SJCRH30 (cell line): ENCODE measurements around the gene ARID5A. TPM values are rescaled to one million over a fixed set of nuclear protein-coding genes. Genes with fewer than 3 reads are reported as not detected.

Experiments
- DNase-seq, 2 experiments: peaks; one replicate each; pipeline ENCODE4 v3.0.0-alpha.2; 2015 to 2020
- H3K27ac ChIP-seq: fragments of 250-450 bp; sonication (Bioruptor Pico); 2 replicates; pipeline ENCODE4 v1.5.1; 2020; ENCODE audit warnings: mild to moderate bottlenecking, moderate library complexity
- H3K27me3 ChIP-seq: fragments of 250-450 bp; sonication (Bioruptor Pico); 2 replicates; pipeline ENCODE4 v1.5.1; 2020; ENCODE audit warnings: mild to moderate bottlenecking, moderate library complexity
- H3K36me3 ChIP-seq: fragments of 250-450 bp; sonication (Bioruptor Pico); 2 replicates; pipeline ENCODE4 v1.5.1; 2020; ENCODE audit warnings: mild to moderate bottlenecking, moderate library complexity
- H3K4me1 ChIP-seq: fragments of 250-450 bp; sonication (Bioruptor Pico); 2 replicates; pipeline ENCODE4 v1.5.1; 2020; ENCODE audit warnings: mild to moderate bottlenecking, moderate library complexity
- H3K4me3 ChIP-seq: fragments of 250-450 bp; sonication (Bioruptor Pico); 2 replicates; pipeline ENCODE4 v1.5.1; 2020; ENCODE audit warnings: mild to moderate bottlenecking, moderate library complexity
- H3K9me3 ChIP-seq: fragments of 250-450 bp; sonication (Bioruptor Pico); replicated peaks from 2 replicates; pipeline ENCODE4 v1.5.1; 2020; ENCODE audit warnings: mild to moderate bottlenecking, moderate library complexity
- total RNA-seq: library from RNA; depleted of rRNA; stranded (reverse); fragments of >200 nt; shearing (Covaris generic); gene quantifications from 2 replicates; pipeline ENCODE4 v1.2.3, GENCODE V29; 2014; rRNA removed

Gene ARID5A
- total RNA-seq, 1 experiment from 2014 or later: 14.2 TPM

- Histone ChIP-seq H3K27ac (no peak overlapping the region), H3K4me1 (no peaks in the 10 kb centered on the region), H3K36me3 (peaks cover 81% of the 10 kb centered on the region), H3K9me3 (no peaks in the 10 kb centered on the region), H3K4me3 (no peak overlapping the region), H3K27me3 (no peaks in the 10 kb centered on the region)
- no peak for DNase-seq
These were observed 60.0 kb downstream of the ARID5A start for GRCh38 chr2:96596596-96596995.

- Histone ChIP-seq H3K9me3 (no peaks in the 10 kb centered on the region), H3K27me3 (no peaks in the 10 kb centered on the region), H3K4me1 (no peaks in the 10 kb centered on the region), H3K36me3 (peaks cover 85% of the 10 kb centered on the region), H3K4me3 (no peak overlapping the region), H3K27ac (no peak overlapping the region)
- no peak for DNase-seq
These were observed 63.4 kb downstream of the ARID5A start for GRCh38 chr2:96599941-96600340.

DNA sequence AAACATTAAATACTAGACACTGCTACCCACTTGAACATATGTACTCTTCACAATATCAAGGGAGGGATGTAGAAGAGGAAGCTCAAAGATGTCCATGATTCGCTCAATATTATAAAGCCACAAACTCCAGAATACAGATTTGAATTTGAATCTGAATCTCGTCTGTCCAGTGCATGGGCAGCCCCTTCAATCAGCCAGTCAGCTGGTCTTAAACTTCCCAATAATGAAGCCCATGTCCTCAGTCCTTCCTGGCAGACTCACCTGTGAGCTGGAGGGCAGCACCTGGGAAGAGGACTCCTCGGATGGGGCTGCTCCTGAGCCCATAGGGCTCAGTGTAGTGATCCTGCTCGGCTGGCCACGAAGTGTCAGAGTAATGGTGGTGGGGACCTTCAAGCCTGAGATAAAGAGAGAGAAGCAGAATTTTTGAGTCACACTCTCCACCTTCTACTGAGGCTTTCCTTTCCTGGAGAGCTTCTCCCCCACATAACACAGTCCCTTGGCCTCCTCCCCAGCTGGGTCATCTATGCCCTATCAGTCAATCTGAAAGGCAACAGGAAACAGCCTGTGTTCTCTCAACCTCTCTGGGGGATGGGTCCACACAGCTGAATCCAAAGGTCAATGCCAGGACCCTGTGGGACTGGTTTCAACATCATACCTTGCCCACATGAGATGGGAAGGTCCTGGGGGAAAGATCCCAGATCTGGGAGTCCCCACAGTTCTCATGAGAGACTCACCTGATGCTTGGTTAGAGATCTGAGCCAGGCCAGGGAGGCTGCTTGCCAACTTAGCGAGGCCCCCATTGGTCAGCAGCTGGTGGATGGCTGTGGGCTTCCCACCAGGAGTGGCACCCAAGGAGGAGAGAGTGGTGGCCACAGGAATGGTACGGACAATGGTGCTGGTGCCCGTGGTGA lies 65.1 kb downstream of the ARID5A start:
- DNase-seq: no peak
- Histone ChIP-seq H3K4me1 (no peaks in the 10 kb centered on the region), H3K9me3 (no peaks in the 10 kb centered on the region), H3K27me3 (no peaks in the 10 kb centered on the region), H3K4me3 (no peak overlapping the region), H3K27ac (no peak overlapping the region), H3K36me3 (peaks cover 89% of the 10 kb centered on the region)

Other genes with a start within 250 kb of the ARID5A start
- gene SNRNP200, start 231.2 kb upstream of the ARID5A start, total RNA-seq: 153 and 157 TPM in 2 replicates
- gene ITPRIPL1, start 211.4 kb upstream of the ARID5A start, total RNA-seq: 26.4 and 27.1 TPM in 2 replicates
- gene NCAPH, start 201.0 kb upstream of the ARID5A start, total RNA-seq: 73.4 and 82.0 TPM in 2 replicates
- 0.10 TPM in 1 of 2 replicates, not detected in the other for gene NEURL3, start 31.4 kb upstream of the ARID5A start, total RNA-seq
- gene KANSL3, start 101.6 kb downstream of the ARID5A start, total RNA-seq: 46.1 and 50.9 TPM in 2 replicates
- 0.04 TPM in 1 of 2 replicates, not detected in the other for gene FER1L5, start 106.0 kb downstream of the ARID5A start, total RNA-seq
- 29.5 and 31.9 TPM in 2 replicates for gene LMAN2L, start 203.3 kb downstream of the ARID5A start, total RNA-seq
- gene CNNM4, start 224.2 kb downstream of the ARID5A start, total RNA-seq: 3.7 and 4.3 TPM in 2 replicates